SK-N-MC (cell line): ENCODE results near the gene RIOK2.

Source experiments
- EZH2 ChIP-seq: fragments of 200-600 bp; sonication (generic); IDR thresholded peaks from one replicate; pipeline ENCODE4 v1.6.1; 2017; ENCODE audit warnings: antibody characterized with exemption
- POLR2AphosphoS5 ChIP-seq: IDR thresholded peaks from 2 replicates; pipeline ENCODE4 v1.6.1; 2012; ENCODE audit warnings: mild to moderate bottlenecking, low read depth, low read length, borderline replicate concordance

DNA sequence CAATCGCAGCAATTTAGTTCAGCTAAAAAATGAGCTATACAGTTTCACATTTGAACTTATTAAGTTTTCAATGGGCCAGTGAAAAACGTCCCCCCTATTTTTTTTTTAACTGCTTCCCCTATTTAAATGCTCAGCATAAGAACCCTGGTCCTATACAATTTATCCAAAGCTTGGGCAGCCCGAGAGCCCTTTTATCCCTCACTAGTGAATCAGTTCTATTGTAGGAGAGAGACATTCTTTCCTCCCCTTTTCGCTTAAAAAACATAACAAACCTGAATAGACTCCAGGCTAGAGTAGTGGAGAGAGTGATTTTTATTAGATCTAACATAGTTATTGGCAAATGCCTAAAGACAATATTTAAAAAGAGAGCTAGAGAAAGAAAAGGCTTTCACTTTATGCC lies 42.0 kb downstream of the RIOK2 start:
- TF ChIP-seq POLR2AphosphoS5 (no peak), EZH2 (no peak)
